CD4-positive, alpha-beta T cell (primary cell): ENCODE data around the gene FSHR. TPM values are rescaled to one million over a fixed set of nuclear protein-coding genes. Genes with fewer than 3 reads are reported as not detected.

Experiments used
- ATAC-seq: fragments of 200-7000 bp; cut with Tn5 transposase; one replicate; pipeline ENCODE4 v1.10.0; 2022; ENCODE audit warnings: mild to moderate bottlenecking; ENCODE audit not compliant: poor library complexity
- CTCF ChIA-PET: fragments of 350-600 bp; sonication (Branson Sonifier 250); formaldehyde crosslinking; loops from one replicate; lab custom pipeline; 2021; ENCODE audit warnings: antibody characterized with exemption, inconsistent platforms; lab: Charles Lee
- POLR2A ChIA-PET: fragments of 350-600 bp; sonication (Branson Sonifier 250); formaldehyde crosslinking; loops from one replicate; lab custom pipeline; 2021; ENCODE audit warnings: antibody characterized with exemption, inconsistent platforms; lab: Charles Lee
- DNase-seq, 14 experiments: peaks; one replicate each; pipeline ENCODE4 v3.0.0-alpha.2; 2013 to 2020; ENCODE audit warnings: mixed read lengths in 2 of 14
- H3K27ac ChIP-seq, 2 donors: one replicate each; pipeline versions ENCODE4 v1.5.1 to v1.7.0; 2013; ENCODE audit warnings: low read length in 2 of 2, low read depth in 1 of 2, mild to moderate bottlenecking in 1 of 2
- H3K27me3 ChIP-seq, 2 experiments: 1 replicate in 1 of 2; 2 replicates in 1 of 2; pipeline versions ENCODE4 v1.6.1 to v1.7.0; 2013; ENCODE audit warnings: low read length in 2 of 2, control low read depth in 1 of 2, mild to moderate bottlenecking in 1 of 2, moderate library complexity in 1 of 2; ENCODE audit not compliant: insufficient read depth in 2 of 2, control insufficient read depth in 1 of 2
- H3K36me3 ChIP-seq: one replicate; pipeline ENCODE4 v1.6.1; 2013; ENCODE audit warnings: low read length, control low read depth; ENCODE audit not compliant: insufficient read depth
- H3K4me1 ChIP-seq: one replicate; pipeline ENCODE4 v1.6.1; 2013; ENCODE audit warnings: low read length, control low read depth; ENCODE audit not compliant: insufficient read depth
- H3K4me3 ChIP-seq: one replicate; pipeline ENCODE4 v1.5.1; 2013; ENCODE audit warnings: mild to moderate bottlenecking, low read length, moderate library complexity
- H3K9me3 ChIP-seq, 2 experiments: 1 replicate in 1 of 2; 2 replicates in 1 of 2; pipeline versions ENCODE4 v1.6.1 to v1.7.0; 2013; ENCODE audit warnings: low read length in 2 of 2, mild to moderate bottlenecking in 2 of 2, control low read depth in 1 of 2, moderate library complexity in 1 of 2; ENCODE audit not compliant: control insufficient read depth in 1 of 2, insufficient read depth in 1 of 2
- H3K27ac Mint-ChIP-seq: one replicate; pipeline ENCODE4 v1.8.0; 2020; ENCODE audit warnings: mixed read lengths
- H3K27me3 Mint-ChIP-seq: one replicate; pipeline ENCODE4 v1.8.0; 2021; ENCODE audit warnings: mixed read lengths
- H3K36me3 Mint-ChIP-seq: one replicate; pipeline ENCODE4 v1.8.0; 2021; ENCODE audit warnings: low read depth, mixed read lengths
- H3K4me1 Mint-ChIP-seq: one replicate; pipeline ENCODE4 v1.8.0; 2021; ENCODE audit warnings: low read depth, mixed read lengths
- H3K4me3 Mint-ChIP-seq: one replicate; pipeline ENCODE4 v1.8.0; 2020; ENCODE audit warnings: mild to moderate bottlenecking, mixed read lengths
- H3K9me3 Mint-ChIP-seq: one replicate; pipeline ENCODE4 v1.8.0; 2020; ENCODE audit warnings: mixed read lengths
- CTCF ChIP-seq: fragments of 200-600 bp; IDR thresholded peaks from one replicate; pipeline ENCODE4 v1.8.0; 2022; ENCODE audit warnings: antibody characterized with exemption, mild to moderate bottlenecking
- intact Hi-C, 2 experiments: fragments of 100-400 bp; cut with DNase I in 1 of 2; cut with micrococcal nuclease in 1 of 2; formaldehyde crosslinking; loops; one replicate each; pipeline versions ENCODE4 v1.15.1 to v1.9.0; 2023 to 2025; cut with DNase I, micrococcal nuclease
- total RNA-seq, 174 experiments: library from RNA in 2 of 174; stranded (reverse) in 2 of 174; gene quantifications; one replicate each; pipeline ENCODE4 v1.2.3 and lab custom pipeline; 2021 to 2026

The FSHR gene
- total RNA-seq, 2 experiments from 2014 or later, result not detected

GRCh38 chr2:49174750-49175149 is 20.4 kb upstream of the FSHR start:
- Histone ChIP-seq H3K27ac (no peak overlapping the region), H3K4me1 (no peaks in the 10 kb centered on the region), H3K27me3 (no peaks in the 10 kb centered on the region), H3K9me3 (peaks cover 4% of the 10 kb centered on the region in 2 experiments), H3K4me3 (no peak overlapping the region), H3K36me3 (no peaks in the 10 kb centered on the region)
- TF ChIP-seq CTCF, result no peak
- Mint-ChIP-seq H3K4me3 (no peak overlapping the region), H3K4me1 (no peaks in the 10 kb centered on the region), H3K27ac (no peak overlapping the region), H3K36me3 (no peaks in the 10 kb centered on the region), H3K27me3 (no peaks in the 10 kb centered on the region), H3K9me3 (peaks cover 11% of the 10 kb centered on the region)
- intact Hi-C loops, result no loop called here
- no peak for DNase-seq
- CTCF ChIA-PET, result no interaction called here
- no peak for ATAC-seq
- POLR2A ChIA-PET, result no interaction called here

- ATAC-seq (no peak), DNase-seq (no peak)
- peaks cover 0 to 7% of the 10 kb centered on the region in 2 experiments for H3K9me3 ChIP-seq
- Mint-ChIP-seq H3K27ac (no peak overlapping the region), H3K4me1 (no peaks in the 10 kb centered on the region), H3K27me3 (no peaks in the 10 kb centered on the region), H3K9me3 (peaks cover 9% of the 10 kb centered on the region), H3K4me3 (no peak overlapping the region), H3K36me3 (no peaks in the 10 kb centered on the region)
- POLR2A ChIA-PET, result no interaction called here
- CTCF ChIA-PET, result no interaction called here
- H3K27me3 ChIP-seq, result no peaks in the 10 kb centered on the region
- no peak overlapping the region for H3K4me3 ChIP-seq
- TF ChIP-seq CTCF, result no peak
- H3K36me3 ChIP-seq, result no peaks in the 10 kb centered on the region
- no peaks in the 10 kb centered on the region for H3K4me1 ChIP-seq
- H3K27ac ChIP-seq, result no peak overlapping the region
- intact Hi-C loops, result no loop called here
These were observed 12.8 kb upstream of the FSHR start for GRCh38 chr2:49167131-49167530.

GRCh38 chr2:49165662-49166061 is 11.3 kb upstream of the FSHR start:
- no peak for TF ChIP-seq CTCF

More at GRCh38 chr2:49165662-49166061, 11.3 kb upstream of the FSHR start:
- Histone ChIP-seq H3K27me3 (no peaks in the 10 kb centered on the region), H3K36me3 (no peaks in the 10 kb centered on the region), H3K27ac (no peak overlapping the region), H3K9me3 (peaks cover 0 to 7% of the 10 kb centered on the region in 2 experiments), H3K4me3 (no peak overlapping the region), H3K4me1 (no peaks in the 10 kb centered on the region)
- intact Hi-C loops, result no loop called here
- Mint-ChIP-seq H3K4me1 (no peaks in the 10 kb centered on the region), H3K9me3 (peaks cover 3% of the 10 kb centered on the region), H3K36me3 (no peaks in the 10 kb centered on the region), H3K27ac (no peak overlapping the region), H3K27me3 (no peaks in the 10 kb centered on the region), H3K4me3 (no peak overlapping the region)
- DNase-seq (no peak), ATAC-seq (no peak)
- ChIA-PET CTCF (no interaction called here), POLR2A (no interaction called here)
